Activated naive CD4-positive, alpha-beta T cell treated with anti-CD3 and anti-CD28 coated beads, Interleukin-2, amount 50 U/mL, for 72 hours (primary cell): ENCODE data around the gene CHD8. TPM values are rescaled to one million over a fixed set of nuclear protein-coding genes. Genes with fewer than 3 reads are reported as not detected.

Source experiments
- ATAC-seq, 2 donors: fragments of 150-1000 bp; cut with Tn5 transposase; 2 replicates each; pipeline ENCODE4 v1.10.0; 2021; ENCODE audit warnings: mild to moderate bottlenecking in 2 of 2, moderate library complexity in 2 of 2
- DNase-seq, 2 donors: peaks; one replicate each; pipeline ENCODE4 v3.0.0; 2021 to 2022; ENCODE audit warnings: low spot score in 2 of 2
- H3K27ac Mint-ChIP-seq, 2 donors: one replicate each; pipeline ENCODE4 v1.8.0; 2022; ENCODE audit warnings: mild to moderate bottlenecking in 2 of 2, mixed read lengths in 2 of 2
- H3K36me3 Mint-ChIP-seq, 2 donors: one replicate each; pipeline ENCODE4 v1.8.0; 2022; ENCODE audit warnings: mixed read lengths in 2 of 2
- H3K9me3 Mint-ChIP-seq, 2 donors: one replicate each; pipeline ENCODE4 v1.8.0; 2022; ENCODE audit warnings: mixed read lengths in 2 of 2
- total RNA-seq, 2 donors: library from RNA; stranded (reverse); gene quantifications; one replicate each; pipeline ENCODE4 v1.2.3, GENCODE V29; 2022

Gene CHD8
- total RNA-seq, 2 donors from 2014 or later = 125 to 126 TPM

GRCh38 chr14:21343035-21343794 is 112.7 kb downstream of the CHD8 start:
- Mint-ChIP-seq H3K36me3 (no peaks in the 10 kb centered on the region), H3K27ac (no peak overlapping the region), H3K9me3 (no peaks in the 10 kb centered on the region)
- DNase-seq (no peak), ATAC-seq (no peak)

Other genes with a start within 250 kb of the CHD8 start
- gene HNRNPC, start 186.7 kb downstream of the CHD8 start, total RNA-seq = 1,000 to 10,000 TPM in 1 of 2 donors, 100 to 1,000 TPM in 1; 948 to 1,048 TPM
- not detected for gene RPGRIP1, start 176.0 kb downstream of the CHD8 start, total RNA-seq
- 100 to 1,000 TPM; 161 to 172 TPM for gene SUPT16H, start 72.1 kb downstream of the CHD8 start, total RNA-seq
- 10 to 100 TPM; 30.2 to 48.8 TPM for gene RAB2B, start 20.8 kb upstream of the CHD8 start, total RNA-seq
- gene TOX4, start 21.1 kb upstream of the CHD8 start, total RNA-seq = 100 to 1,000 TPM in 1 of 2 donors, 10 to 100 TPM in 1; 80.8 to 104 TPM
- gene METTL3, start 55.2 kb upstream of the CHD8 start, total RNA-seq = 10 to 100 TPM; 60.6 to 74.9 TPM
- gene SALL2, start 70.2 kb upstream of the CHD8 start, total RNA-seq = 1 to 10 TPM; 5.4 to 9.3 TPM
- gene OR10G3, start 124.0 kb upstream of the CHD8 start, total RNA-seq = not detected
- not detected for gene OR10G2, start 178.8 kb upstream of the CHD8 start, total RNA-seq
- under 1 TPM in 1 of 2 donors, not detected in 1; 0.12 TPM for gene OR4E2, start 197.7 kb upstream of the CHD8 start, total RNA-seq
- gene OR4E1, start 217.7 kb upstream of the CHD8 start, total RNA-seq = under 1 TPM; 0.14 to 0.16 TPM